Measurements from ENCODE around the gene RAB43.

- TF ChIP-seq, protein P1, sequence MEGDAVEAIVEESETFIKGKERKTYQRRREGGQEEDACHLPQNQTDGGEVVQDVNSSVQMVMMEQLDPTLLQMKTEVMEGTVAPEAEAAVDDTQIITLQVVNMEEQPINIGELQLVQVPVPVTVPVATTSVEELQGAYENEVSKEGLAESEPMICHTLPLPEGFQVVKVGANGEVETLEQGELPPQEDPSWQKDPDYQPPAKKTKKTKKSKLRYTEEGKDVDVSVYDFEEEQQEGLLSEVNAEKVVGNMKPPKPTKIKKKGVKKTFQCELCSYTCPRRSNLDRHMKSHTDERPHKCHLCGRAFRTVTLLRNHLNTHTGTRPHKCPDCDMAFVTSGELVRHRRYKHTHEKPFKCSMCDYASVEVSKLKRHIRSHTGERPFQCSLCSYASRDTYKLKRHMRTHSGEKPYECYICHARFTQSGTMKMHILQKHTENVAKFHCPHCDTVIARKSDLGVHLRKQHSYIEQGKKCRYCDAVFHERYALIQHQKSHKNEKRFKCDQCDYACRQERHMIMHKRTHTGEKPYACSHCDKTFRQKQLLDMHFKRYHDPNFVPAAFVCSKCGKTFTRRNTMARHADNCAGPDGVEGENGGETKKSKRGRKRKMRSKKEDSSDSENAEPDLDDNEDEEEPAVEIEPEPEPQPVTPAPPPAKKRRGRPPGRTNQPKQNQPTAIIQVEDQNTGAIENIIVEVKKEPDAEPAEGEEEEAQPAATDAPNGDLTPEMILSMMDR (IDR thresholded peaks at IDR 0.05): no peak
- no peak for TF ChIP-seq POLR2A (IDR thresholded peaks at IDR 0.05)
Measured at GRCh38 chr3:129166579-129167332, 45.2 kb upstream of the RAB43 start.
